NCI-H2081 (cell line): ENCODE results near the gene FOXP1.

ENCODE experiments used
- DNase-seq, 2 experiments: peaks; one replicate each; lab custom pipeline; 2025; lab: John Stamatoyannopoulos, UW

FOXP1 gene

DNA sequence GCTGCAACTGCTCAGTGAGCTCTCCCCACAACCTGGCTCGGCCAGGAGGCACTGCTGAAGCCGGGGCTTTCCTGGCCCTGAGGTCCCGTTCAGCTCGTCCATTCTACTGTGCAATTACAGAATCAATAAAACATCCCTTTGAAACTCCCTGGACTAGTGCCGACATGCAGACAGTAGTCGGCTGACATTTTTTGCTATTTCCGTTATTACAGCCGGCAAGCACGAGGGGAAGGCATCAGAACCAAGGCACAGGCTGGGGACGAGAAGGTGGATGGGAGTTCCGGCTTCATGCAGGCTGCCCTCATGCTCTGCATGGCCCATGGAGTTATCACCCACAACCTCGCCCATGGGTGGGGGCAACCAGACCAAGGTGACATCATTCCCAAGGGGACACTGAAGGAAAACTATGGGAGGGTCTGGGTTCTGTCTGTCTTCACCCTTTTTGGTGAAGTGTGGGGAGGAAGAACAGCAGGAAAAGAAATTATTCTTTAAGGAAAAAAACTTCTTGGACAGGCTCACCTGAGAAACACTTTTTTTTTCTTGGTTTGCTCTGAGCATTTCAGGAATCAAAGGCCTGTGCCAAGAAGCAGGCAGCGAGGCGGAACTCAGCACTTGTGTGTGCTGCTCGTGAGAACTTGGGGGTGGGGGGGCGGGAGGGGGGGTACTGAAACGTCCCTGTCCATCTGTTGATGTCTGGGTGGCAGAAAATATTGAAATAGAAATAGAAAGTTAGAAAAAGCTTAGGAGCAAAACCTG lies 154.5 kb downstream of the FOXP1 start:
- peak in 1 of 2 experiments; percentile 37 for DNase-seq

DNA sequence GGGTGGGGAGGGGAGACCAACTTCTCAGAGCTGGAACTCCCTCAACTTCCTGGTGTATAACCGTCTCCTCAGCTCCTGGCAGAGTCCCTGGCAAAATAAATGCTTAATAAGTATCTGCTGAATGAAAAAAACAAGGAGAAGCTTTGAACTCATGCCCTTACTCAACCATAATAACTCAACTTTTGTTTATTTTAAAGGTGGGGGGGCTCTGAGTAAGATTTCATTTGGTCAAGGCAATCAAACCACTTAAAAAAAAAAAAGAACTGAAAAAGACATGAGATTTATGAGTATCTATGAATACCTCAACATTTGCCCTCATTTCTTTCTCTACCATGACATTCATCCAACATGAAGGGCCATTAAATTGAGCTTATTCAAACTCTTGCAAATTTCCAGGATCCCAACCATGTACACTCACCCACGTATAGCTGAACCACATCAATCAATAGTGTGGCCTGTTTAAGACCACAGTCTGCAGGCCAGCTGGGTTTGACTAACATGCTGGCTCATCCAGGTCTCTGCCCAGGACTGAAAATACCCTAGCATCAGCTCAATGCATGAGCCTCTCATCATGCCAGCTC lies 157.9 kb downstream of the FOXP1 start:
- DNase-seq, result no peak

DNA sequence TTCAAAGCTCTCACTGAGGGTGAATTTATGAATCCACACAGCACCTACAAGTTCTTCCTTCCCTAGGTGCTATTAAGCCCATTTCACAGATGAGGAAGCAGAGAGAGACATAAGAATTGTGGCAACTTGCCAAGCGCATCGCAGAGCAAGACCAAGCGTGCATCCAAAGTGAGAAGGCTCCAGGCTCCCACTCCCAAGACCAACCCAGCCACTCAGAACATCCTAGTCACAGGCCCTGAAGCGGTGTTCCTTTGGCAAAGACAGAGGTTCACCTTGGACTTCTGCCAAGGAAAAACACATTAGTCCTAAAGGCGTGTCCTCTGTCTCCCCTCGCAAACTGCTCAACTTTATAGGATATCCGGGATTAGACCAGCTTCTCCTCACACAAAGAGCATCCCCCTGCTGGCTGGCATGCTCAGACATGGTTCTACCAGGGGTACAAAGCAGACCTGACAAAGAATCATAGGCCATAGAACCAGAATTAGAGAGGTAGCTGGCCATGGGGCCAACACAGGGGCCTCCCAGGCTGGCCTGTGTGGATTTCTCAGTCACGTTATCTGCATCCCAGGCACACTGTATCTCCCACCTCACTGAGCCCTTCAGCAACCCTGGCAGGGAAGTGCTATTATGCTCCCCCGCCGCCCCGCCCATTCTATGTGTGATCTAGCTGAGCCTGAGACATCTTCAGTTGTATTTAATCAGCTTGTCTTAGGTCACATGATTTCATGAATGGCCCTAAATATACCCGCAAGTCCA lies 160.2 kb downstream of the FOXP1 start:
- DNase-seq, result peak; percentile 14 to 68

DNA sequence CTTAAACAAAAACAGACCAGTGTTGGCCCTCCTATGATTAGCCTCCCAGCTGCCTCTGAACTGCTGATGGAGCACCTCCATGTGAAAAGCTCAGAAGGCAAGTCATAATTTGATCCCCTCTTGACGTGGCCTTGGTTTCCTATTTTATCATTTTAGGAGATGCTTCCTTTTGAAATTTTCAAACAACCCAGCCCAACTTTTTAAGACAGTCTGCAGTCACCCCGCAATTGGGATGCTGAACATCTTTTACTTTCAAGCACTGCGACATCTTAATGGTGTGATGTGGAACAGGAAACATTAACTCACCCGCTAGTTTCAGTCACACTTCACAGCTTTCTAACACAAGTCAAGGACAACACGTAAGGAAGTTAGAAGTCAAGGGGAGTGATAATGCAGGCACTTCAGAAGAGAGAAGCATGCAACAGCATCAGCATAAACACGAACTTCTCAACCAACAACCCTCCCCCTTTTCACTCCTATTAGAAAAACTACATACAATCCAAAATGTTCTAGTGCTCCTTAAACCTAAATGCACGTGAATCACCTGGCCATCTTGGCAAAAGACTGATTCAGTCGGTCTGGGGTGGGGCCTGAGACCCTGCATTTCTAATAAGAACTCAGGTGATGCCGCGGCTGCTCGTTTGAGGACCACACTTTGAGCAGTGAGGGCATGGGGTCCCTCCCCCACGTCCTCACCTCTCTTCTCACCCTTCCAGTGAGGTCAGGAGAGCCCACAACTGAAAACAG lies 161.5 kb downstream of the FOXP1 start:
- DNase-seq, result no peak

DNA sequence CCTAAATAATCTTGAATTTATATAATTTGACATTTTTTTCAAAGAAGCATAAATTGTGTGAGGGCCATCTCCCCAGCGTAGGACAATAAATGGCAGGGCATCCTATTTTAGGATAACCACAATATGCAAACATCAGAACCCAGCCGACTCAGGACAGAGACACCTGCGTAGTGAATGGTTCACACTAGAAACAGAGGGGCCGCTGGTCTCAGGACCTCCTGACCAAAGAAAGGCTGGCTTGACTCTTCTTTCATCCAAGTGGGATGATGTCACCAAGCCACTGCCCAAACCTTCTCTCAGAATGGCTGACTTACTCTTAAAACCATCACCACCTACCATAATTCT lies 162.1 kb downstream of the FOXP1 start:
- DNase-seq, result no peak

DNA sequence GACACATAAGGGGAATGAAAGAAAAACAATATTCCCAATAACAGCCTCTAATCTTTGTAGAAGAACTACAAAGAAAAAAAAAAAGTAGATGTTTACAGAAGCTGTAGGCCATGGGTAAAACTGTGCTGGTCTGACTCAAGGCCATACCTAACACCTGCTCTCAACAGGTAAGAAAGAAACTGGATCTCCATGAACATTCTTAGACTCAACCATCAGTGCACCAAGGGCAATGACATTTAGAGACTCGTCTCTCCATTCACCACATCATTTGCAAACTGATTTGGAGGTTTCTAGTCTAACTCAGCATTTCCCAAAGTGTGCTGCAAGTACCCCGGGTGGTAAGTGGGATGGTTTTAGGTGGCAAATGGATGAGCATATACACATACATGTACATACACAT lies 164.2 kb downstream of the FOXP1 start:
- DNase-seq, result no peak

DNA sequence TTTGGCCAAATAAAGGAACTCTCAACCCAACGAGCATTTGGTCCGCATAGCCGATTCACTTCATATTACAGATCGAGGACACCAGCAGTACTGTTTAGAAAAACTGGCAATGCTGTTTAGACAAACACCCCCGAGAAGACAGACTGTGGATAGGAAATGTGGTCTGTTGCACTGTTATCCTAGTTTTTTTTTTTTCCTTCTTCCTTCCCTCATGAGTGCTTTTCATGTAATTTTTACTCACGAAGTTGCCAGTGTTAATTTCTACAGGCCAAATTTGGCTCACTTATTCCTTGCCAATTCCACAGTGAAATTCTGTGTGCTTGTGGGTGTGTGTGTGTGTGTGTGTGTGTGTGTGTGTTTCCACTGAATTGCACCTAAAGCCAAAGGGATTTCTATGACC lies 165.7 kb downstream of the FOXP1 start:
- DNase-seq, result no peak

DNA sequence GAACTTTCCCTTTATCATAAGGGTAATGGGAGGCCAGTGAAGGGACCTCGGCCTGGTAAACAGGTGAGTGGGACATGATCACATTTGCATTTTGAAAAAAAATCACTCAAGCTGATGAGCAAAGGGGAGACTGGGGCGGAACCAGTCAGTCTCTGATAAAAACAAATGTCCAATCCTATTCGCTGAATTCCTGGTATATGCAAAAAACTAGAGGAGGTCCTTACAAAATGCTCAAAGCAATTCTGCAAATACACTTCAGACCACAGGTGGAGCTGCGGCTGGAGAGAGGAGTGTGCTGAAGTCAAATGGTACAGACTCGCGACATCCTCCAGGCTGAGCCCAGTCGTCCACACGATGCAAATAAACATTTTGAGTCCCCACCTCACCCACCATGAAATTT lies 166.7 kb downstream of the FOXP1 start:
- no peak for DNase-seq

DNA sequence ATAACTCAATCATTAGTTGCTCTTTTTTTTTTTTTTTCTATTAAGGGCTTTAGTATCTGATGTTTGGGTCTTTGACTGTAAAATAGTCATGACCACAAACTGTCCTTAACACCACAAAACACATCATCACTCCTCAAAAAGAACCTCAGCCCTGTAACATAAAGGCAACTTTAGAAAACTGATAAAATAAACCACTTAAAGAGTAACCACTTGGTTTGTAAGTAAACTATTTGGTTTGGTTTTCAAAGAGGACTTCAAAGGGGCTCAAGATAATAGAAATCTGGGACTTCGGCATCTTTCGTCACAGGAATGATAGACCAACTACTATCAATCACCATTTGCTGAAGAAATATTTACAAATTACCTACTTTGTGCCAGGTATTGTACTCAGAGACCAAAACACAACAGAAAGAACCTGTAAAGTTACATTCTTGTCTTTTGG lies 167.8 kb downstream of the FOXP1 start:
- DNase-seq, result no peak

DNA sequence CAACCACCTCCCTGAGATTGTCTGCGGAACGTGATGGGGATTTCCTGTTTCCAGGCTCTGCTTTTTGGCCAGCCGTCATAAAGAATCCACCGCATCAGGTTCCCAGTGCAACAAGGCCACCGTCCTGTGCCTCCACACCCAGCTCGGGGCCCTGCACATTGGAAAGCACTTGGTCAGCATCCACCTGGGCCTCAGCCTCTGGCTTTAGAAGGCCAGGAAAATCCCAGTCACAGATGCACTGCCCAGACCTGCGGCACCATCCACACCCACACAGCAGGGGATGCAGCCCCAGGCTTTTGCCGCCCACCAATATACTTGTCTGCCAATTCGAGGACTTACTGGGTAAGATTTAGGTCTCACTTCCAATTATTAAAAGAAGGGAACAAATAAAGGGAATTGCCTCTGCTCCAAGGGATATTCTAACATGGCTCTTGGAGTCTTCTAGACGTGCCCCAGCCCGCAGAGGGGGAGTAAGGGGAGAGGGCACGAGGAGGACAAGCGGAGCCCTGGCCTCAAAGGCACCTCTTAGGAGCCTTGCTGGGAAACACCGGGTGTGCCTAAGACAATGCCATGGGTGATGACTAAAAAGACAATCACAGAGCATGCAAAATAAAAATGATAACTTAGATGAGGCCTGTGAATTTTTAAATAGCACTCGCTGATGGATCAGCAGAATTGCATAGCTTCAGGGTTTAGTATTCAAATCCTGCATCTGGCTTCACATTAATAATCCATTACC lies 169.2 kb downstream of the FOXP1 start:
- DNase-seq, result no peak

DNA sequence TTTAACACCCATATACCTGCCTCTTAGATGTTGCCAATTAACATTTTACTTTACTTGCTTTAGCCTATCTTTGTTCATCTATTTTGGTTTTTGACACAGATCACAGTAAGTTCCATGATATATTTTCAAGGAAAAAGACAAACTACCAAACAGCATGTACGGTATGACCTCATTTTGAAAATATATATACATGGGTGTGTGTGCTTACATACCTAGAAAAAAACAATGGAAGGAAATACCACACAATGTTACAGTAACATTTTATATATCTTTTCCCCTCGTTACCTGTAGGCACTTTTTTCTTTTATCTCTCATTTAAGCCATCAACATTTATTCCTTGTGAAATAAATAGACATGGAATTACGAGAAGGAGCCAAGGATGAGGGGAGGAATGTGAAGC lies 170.0 kb downstream of the FOXP1 start:
- DNase-seq, result no peak

DNA sequence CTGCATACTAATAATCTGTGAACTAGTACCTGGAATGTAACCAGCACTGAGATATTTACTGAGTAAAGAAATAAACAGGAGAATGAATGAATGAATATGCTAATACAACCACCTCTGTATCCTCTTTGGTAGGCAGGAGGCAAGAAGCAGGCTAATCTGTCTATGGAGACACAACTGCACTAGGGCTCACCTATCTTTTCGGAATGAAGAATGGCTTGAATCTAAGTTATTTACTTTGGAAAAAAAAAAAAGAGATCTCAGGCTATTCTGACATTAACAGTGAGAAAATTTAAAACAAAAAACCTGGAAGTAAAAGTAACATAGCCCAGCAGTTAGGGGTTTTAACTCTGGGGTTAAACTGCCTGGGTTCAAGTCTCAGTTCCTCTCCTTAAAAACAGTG lies 174.2 kb downstream of the FOXP1 start:
- no peak for DNase-seq

DNA sequence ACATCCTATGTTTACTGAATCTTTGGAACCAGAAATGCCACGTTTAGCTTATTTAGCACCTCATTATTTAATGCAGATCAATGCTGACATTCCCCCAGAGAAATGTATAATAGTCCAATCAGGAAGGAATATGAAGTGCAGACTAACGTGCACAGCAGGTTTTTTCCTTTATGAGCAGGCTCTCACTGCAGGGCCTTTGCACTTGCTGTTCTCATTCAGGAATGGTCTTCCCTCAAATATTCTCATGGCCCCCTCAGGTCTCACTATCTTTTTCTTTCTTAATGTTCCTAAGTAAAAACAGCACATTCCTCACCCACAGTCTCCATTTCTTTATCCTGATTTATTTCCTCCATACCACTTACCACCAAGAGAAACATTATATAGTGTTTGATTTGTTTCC lies 174.6 kb downstream of the FOXP1 start:
- DNase-seq, result no peak

DNA sequence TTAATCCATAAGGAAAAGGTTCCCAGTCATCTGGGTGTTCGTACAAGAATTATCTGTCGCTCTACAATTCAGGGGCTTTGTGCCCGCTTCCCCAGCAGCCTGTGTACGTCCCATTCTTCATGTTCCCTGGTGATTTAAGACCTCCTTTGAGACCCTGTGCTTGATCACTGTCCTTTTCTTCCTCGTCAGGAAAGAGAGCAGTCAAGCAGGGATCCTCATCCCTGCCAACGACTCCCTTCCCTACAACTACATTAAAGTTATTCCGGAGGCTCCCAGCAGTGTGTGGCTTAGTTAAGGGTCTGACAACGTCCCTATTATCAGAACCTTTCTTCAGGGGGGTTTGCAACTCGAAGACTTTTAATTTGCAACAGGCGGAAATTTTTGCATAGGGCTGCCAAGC lies 175.7 kb downstream of the FOXP1 start:
- no peak for DNase-seq

DNA sequence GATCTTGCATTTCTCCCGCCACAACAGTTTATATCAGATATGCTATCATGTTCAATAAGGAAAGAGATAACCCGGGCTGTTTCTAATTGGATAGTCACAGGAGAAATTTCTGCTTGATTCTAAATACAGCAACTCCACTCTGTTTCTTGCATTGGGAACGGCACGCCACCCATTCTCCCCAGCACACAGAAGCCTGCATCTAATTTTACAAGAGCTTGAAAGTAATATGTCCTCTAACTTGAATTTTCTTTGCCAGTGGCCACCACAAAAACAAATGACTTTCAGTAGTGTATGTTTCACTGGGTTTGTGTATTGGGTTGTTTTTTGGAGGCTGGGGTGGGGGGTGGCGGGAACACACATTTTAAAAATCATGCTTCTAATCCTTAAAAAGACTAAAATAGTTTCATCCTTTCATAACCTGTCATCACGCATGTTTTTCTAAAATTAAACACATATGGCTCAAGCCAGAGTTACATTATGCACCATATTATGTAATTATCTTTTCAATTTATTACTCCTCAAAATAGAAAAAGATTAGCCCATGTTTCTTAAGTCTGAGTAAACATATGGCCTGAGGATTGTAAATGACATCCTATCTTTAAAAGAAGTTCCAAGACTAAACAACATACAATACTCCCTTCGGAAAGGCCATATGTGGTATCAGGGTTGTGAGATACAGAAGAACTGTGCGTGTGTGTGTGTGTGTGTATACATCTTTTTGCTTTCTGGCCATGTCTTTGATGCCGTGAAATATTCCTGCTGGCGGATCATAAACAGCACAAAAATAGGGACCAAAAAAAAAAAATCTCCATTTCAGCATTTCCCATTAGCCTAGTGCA lies 176.3 kb downstream of the FOXP1 start:
- DNase-seq, result no peak

DNA sequence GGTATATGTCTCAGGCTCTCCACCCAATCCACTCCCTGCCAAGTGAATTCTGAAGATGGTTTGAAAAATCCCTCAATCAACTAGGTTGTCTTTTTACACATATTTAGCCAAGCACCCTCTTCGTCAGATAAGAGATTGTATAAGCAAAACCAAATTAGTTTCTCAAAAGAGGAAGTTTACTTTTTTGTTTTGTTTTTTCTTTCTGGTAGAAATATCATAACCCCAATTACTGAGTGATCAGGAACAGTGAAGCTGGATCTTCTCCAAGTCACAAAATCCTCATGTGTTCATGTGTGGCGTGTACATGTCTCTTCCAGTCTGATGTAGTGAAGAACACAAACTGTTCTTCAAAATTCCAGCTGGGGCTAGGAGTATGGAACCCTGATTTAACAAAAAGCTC lies 180.6 kb downstream of the FOXP1 start:
- no peak for DNase-seq

DNA sequence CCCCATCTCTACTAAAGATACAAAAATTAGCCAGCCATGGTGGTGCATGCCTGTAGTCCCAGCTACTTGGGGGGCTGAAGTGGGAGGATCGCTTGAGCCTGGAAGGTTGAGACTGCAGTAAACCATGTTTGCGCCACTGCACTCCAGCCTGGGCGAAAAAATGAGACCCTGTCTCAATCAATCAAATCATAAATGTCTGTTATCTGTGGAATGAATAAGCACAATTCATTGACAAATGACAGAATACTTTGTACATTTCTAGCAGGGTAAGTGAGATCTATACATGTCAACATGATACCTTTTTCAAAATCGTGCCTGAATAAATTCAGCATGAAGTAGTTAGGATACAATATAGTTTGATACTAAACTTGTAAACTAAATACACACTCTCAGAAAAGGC lies 181.2 kb downstream of the FOXP1 start:
- no peak for DNase-seq

DNA sequence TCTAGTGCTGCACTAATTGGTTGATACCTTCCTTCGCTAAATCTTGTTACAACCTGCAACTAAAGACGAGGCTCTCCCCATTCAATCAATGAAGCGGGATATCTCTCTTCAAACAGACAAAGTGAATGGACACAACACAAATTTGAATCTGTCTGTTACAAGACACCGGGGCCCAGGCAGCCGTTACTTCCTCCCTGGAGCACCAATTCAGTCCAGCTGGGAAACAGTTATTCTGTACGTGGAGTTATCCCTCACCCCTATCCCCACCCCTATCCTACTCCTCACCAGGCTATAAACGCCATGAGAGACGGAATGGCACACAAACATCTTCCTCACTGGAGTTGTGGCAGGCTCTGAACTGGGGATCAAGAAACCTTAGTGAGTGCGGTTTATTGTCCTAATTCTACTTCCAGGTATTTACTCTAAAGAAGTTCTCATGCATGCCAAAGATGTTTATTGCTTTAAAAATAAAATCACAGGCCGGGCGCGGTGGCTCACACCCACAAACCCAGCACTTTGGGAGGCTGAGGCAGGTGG lies 181.8 kb downstream of the FOXP1 start:
- DNase-seq, result no peak

DNA sequence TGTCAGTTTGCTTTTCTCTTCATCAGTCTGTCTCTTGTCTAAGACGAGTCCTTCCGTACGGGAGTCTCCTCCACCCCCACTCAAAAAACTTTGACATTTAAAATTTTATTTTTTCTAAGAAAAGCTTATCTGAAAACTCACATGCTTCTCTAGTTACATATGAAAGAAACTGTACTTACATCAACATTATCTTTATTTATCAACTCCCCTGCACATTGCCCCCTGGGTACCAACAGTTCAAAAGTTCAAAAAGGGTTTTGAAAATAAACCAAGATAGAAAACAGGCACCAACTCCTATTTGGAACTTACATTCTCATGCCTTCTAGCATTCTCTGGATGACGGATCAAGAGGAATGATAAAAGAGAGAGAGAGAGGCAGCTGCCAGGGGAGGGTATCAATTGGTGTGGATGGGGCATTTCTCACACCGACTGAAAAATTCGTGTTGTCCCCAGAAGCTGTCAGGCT lies 182.5 kb downstream of the FOXP1 start:
- DNase-seq, result no peak

DNA sequence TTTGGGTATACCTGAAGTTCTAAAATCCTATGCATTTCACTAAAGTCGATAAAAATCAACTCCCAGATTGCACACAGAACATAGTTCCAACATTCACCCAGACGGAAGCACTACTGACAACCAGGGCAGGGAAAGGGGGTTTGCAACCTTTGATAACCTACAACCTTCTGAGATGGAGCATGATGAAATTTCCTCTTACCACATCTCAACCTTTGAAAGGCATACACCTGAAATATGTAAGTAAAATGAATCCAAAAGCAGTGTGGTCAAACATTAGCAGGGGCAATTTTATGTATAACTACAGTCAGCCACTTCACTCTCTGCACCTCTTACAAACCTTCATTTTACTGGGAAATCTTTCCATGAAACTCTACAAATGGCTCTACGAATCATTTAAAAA lies 184.1 kb downstream of the FOXP1 start:
- DNase-seq, result no peak
